ENCODE data around the gene DDX43. TPM values are rescaled to one million over a fixed set of nuclear protein-coding genes. Genes with fewer than 3 reads are reported as not detected.

Gene DDX43
- total RNA-seq, 1 experiment from 2014 or later, result 0.33 TPM

DNA sequence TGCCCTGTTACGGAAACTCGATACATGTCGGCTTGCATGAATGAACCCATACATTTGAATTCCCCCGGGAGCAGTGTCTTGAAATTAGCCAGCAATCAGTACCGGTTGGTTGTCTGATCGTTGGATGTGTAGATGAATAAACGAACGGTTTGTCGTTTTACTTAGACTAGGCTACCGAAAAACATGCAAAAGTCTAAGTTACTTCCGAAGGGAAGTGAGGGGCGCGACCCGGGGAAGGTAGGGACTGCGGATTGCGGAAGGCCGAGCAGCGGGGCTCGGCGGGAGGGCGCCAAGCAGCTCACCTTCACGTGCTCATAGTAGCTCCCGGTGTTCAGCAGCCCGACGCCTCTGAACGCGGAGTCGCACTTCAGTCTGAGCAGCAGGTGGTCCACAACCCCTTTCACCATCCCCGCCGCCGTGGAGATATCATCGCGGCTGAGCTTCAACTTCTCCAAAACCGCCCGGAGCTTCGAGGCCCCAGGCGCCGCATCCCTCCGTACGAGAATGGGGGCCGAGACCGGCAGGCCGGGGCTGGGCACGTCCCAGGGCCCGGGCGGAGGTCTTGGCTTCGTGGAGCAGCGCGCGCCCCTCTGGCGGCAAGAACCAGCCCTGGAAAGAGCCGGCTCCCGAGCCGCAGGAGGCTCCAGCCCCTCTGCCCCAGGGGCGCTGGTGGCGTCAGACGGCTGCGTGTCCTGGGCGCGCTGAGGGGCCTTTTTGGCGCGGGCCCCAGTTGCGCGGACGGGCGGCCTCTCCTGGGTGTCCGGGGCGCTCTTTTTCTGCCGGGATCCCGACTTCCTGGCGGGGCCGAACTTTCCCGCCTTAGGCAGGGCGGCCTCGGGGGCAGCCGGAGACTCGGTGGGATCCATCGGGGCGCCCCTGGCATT lies 56.8 kb downstream of the DDX43 start:
- peaks cover 28% of the 10 kb centered on the region for H3K27me3 Mint-ChIP-seq (ENCODE audit: low read depth)
- H3K9ac ChIP-seq (ENCODE audit: extremely low read depth, insufficient read length, low read length), result no peak overlapping the region
- DNase-seq, result peak; percentile 62
- no peak overlapping the region for H2BK120ac ChIP-seq (ENCODE audit: low read depth, low read length, poor library complexity, severe bottlenecking)
- H3K18ac ChIP-seq (ENCODE audit: insufficient read length, low read depth, low read length), result peak overlapping the region; percentile 96
- no peak overlapping the region for H3K27ac Mint-ChIP-seq
- no peak overlapping the region for H3K27ac ChIP-seq (ENCODE audit: insufficient read length, low read depth, low read length)
- no peaks in the 10 kb centered on the region for H3K79me1 ChIP-seq (ENCODE audit: insufficient read depth, low read depth, low read length, poor library complexity, severe bottlenecking)
- H3K23ac ChIP-seq (ENCODE audit: insufficient read length, low read depth, low read length), result no peak overlapping the region
- H3K9me3 ChIP-seq (ENCODE audit: control insufficient read depth, low read depth, low read length), result no peaks in the 10 kb centered on the region
- no peak overlapping the region for H3T11ph ChIP-seq (ENCODE audit: low read length)
- H3K36me3 Mint-ChIP-seq (ENCODE audit: insufficient read depth in 1 of 3, low read depth in 3 of 3), result peaks cover 0 to 4% (median 0%) of the 10 kb centered on the region in 3 experiments; a peak in 2 of 7 replicates
- no peak overlapping the region for H2AK5ac ChIP-seq (ENCODE audit: insufficient read length, low read length)
- peaks cover 0 to 4% of the 10 kb centered on the region in 2 experiments; a peak in 1 of 5 replicates for H3K9me3 Mint-ChIP-seq
- peak overlapping the region; percentile 23 to 52; a peak in 3 of 5 replicates for H3K4me3 Mint-ChIP-seq
- no peaks in the 10 kb centered on the region for H4K20me1 ChIP-seq (ENCODE audit: control insufficient read depth, insufficient read depth, insufficient read length)
- H3K14ac ChIP-seq (ENCODE audit: insufficient read depth, low read length), result peak overlapping the region; percentile 91; the same call in 1 of the 2 replicates
- peaks cover 3% of the 10 kb centered on the region for H3K23me2 ChIP-seq (ENCODE audit: insufficient read length, low read depth, low read length, poor library complexity, severe bottlenecking)
- H2BK12ac ChIP-seq (ENCODE audit: insufficient read length, low read depth, low read length), result no peak overlapping the region
- no peak overlapping the region for H3K56ac ChIP-seq (ENCODE audit: insufficient read length, low read depth, low read length)
- no peak overlapping the region for H2AFZ ChIP-seq (ENCODE audit: low read length)
- no peak overlapping the region for H3K4ac ChIP-seq (ENCODE audit: low read depth, low read length)
- H3K4me1 Mint-ChIP-seq, result no peaks in the 10 kb centered on the region; a peak in 1 of 4 replicates
- H3K4me1 ChIP-seq (ENCODE audit: insufficient read depth, low read length), result no peaks in the 10 kb centered on the region
- WGBS (ENCODE audit: extremely low coverage, insufficient read length, low lambda C conversion rate), result no CpG with 5 or more reads among the region's 79 CpGs
- no peak overlapping the region for H2BK15ac ChIP-seq (ENCODE audit: low read depth, low read length)
- H3K79me2 ChIP-seq (ENCODE audit: insufficient read depth, low read length), result no peaks in the 10 kb centered on the region
- TF ChIP-seq, protein P1, sequence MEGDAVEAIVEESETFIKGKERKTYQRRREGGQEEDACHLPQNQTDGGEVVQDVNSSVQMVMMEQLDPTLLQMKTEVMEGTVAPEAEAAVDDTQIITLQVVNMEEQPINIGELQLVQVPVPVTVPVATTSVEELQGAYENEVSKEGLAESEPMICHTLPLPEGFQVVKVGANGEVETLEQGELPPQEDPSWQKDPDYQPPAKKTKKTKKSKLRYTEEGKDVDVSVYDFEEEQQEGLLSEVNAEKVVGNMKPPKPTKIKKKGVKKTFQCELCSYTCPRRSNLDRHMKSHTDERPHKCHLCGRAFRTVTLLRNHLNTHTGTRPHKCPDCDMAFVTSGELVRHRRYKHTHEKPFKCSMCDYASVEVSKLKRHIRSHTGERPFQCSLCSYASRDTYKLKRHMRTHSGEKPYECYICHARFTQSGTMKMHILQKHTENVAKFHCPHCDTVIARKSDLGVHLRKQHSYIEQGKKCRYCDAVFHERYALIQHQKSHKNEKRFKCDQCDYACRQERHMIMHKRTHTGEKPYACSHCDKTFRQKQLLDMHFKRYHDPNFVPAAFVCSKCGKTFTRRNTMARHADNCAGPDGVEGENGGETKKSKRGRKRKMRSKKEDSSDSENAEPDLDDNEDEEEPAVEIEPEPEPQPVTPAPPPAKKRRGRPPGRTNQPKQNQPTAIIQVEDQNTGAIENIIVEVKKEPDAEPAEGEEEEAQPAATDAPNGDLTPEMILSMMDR (conservative IDR thresholded peaks at IDR 0.05), result no peak
- no peak overlapping the region for H4K5ac ChIP-seq (ENCODE audit: insufficient read length, low read depth, low read length)
- H4K8ac ChIP-seq (replicated peaks; ENCODE audit: insufficient read length, low read depth, low read length), result no peak overlapping the region
- H3K4me2 ChIP-seq (ENCODE audit: insufficient read depth, insufficient read length, low read length), result peak overlapping the region; percentile 18
- no peak overlapping the region for H4K91ac ChIP-seq (ENCODE audit: insufficient read length, low read depth, low read length)
- no peak overlapping the region for H2BK20ac ChIP-seq (ENCODE audit: low read depth, low read length, poor library complexity, severe bottlenecking)
- H2BK5ac ChIP-seq (ENCODE audit: insufficient read length, low read length), result no peak overlapping the region
- no peaks in the 10 kb centered on the region for H3K27me3 ChIP-seq (ENCODE audit: insufficient read depth, low read length)

Data from H9 (cell line).